Measurements from ENCODE around the gene DGCR2.
"Not testable (repeated sequence)": the region's sequence is repeated elsewhere in the genome, so short reads cannot be mapped to it uniquely, and the experiment has no call there.

Gene DGCR2

GRCh38 chr22:19052941-19053541 lies 69.2 kb downstream of the DGCR2 start:
- no peaks in the 10 kb centered on the region for H3K27me3 Mint-ChIP-seq
- H3K9me3 Mint-ChIP-seq = no peaks in the 10 kb centered on the region
- ATAC-seq (ENCODE audit: low read depth) = no peak
- no peak for DNase-seq (ENCODE audit: low spot score in 2 of 2)
- peaks cover 44% of the 10 kb centered on the region for H3K36me3 Mint-ChIP-seq
- H3K4me3 Mint-ChIP-seq = no peak overlapping the region
- no peak overlapping the region for H3K27ac Mint-ChIP-seq
- no peaks in the 10 kb centered on the region for H3K4me1 Mint-ChIP-seq

- Mint-ChIP-seq H3K4me3 (no peak overlapping the region), H3K27me3 (no peaks in the 10 kb centered on the region), H3K4me1 (no peaks in the 10 kb centered on the region), H3K27ac (no peak overlapping the region), H3K36me3 (peaks cover 42% of the 10 kb centered on the region), H3K9me3 (no peaks in the 10 kb centered on the region)
- DNase-seq (ENCODE audit: low spot score in 2 of 2) = no peak
- no peak for ATAC-seq (ENCODE audit: low read depth)
Measured at GRCh38 chr22:19051381-19052072, 70.7 kb downstream of the DGCR2 start.

- DNase-seq (ENCODE audit: low spot score in 2 of 2); ATAC-seq (ENCODE audit: low read depth); H3K27me3 Mint-ChIP-seq; H3K4me3 Mint-ChIP-seq; H3K27ac Mint-ChIP-seq; H3K4me1 Mint-ChIP-seq; H3K9me3 Mint-ChIP-seq: not testable (repeated sequence)
- H3K36me3 Mint-ChIP-seq = peaks cover 42% of the 10 kb centered on the region
Measured at GRCh38 chr22:19050847-19051246, 71.4 kb downstream of the DGCR2 start.

DNA sequence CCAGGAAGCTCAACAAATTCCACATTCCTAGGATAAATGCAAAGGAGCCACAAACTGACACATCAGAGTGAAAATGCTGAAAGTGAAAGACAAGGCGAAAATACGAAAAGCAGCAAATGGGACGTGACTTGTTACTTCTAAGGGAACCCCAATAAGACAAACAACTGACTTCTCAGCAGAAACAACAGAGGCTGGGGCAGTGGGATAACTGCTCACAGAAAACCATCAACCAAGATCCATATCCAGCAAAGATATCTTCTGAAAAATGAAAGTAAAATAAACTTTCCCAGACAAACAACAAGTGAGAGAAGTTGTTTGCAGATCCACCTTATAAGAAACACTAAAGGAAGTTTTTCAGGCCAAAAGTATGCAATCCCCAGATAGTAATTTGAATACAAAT lies 72.1 kb downstream of the DGCR2 start:
- ATAC-seq (ENCODE audit: low read depth) = no peak
- Mint-ChIP-seq H3K27ac (no peak overlapping the region), H3K4me1 (no peaks in the 10 kb centered on the region), H3K4me3 (no peak overlapping the region), H3K27me3 (no peaks in the 10 kb centered on the region), H3K36me3 (peaks cover 44% of the 10 kb centered on the region), H3K9me3 (no peaks in the 10 kb centered on the region)
- DNase-seq (ENCODE audit: low spot score in 2 of 2) = no peak

GRCh38 chr22:19048531-19048930 lies 73.7 kb downstream of the DGCR2 start:
- Mint-ChIP-seq H3K4me3 (no peak overlapping the region), H3K27ac (no peak overlapping the region), H3K9me3 (no peaks in the 10 kb centered on the region), H3K36me3 (peaks cover 38% of the 10 kb centered on the region), H3K4me1 (no peaks in the 10 kb centered on the region), H3K27me3 (no peaks in the 10 kb centered on the region)
- DNase-seq (ENCODE audit: low spot score in 2 of 2) (no peak), ATAC-seq (ENCODE audit: low read depth) (no peak)

GRCh38 chr22:19047993-19048392 lies 74.2 kb downstream of the DGCR2 start:
- Mint-ChIP-seq H3K9me3 (no peaks in the 10 kb centered on the region), H3K36me3 (peaks cover 40% of the 10 kb centered on the region), H3K27ac (no peak overlapping the region), H3K27me3 (no peaks in the 10 kb centered on the region), H3K4me3 (no peak overlapping the region), H3K4me1 (no peaks in the 10 kb centered on the region)
- no peak for DNase-seq (ENCODE audit: low spot score in 2 of 2)
- no peak for ATAC-seq (ENCODE audit: low read depth)

DNA sequence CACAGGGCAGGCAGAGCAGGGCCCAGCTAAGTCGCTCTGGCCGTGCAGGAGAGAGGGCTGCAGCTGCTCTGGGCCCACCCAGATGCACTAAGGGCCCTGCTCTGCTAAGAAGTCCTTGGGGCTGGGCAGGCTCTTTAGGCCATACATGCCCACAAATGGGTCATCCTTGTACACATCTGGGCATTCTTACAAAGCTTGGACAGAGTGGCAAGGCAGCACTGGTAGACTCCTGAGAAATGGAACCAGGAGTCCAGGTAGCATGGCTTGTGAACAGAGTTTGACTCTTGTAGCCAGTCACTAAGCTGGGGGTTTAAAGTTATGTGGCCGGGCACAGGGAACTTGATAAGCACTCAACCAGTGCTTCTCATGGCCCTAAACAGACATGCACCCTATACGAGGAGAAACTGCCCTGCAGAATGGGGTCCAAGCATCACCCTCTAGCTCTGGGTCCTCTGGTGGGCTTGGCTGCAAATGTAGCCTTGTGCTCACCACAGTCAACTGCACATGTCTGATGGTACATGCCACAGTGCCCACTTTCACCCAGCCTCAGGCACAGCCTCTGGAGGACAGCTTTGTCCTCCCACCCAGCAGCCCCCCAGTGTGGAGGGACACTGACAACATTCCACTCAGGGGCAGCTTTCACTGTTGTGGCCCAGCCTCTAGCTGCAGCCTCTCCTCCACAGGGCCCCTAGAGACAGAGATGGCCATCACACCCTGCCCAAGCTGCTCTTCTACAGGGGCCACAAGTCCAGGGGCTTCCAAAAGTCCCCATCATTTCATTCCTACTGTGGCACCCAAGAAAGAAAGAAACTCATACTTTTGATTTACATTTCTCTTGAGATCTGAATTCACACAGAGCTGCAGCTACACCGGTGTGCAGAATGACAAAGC lies 75.2 kb downstream of the DGCR2 start:
- no peak for DNase-seq (ENCODE audit: low spot score in 2 of 2)
- H3K27ac Mint-ChIP-seq = no peak overlapping the region
- H3K27me3 Mint-ChIP-seq = no peaks in the 10 kb centered on the region
- no peaks in the 10 kb centered on the region for H3K4me1 Mint-ChIP-seq
- ATAC-seq (ENCODE audit: low read depth) = no peak
- no peaks in the 10 kb centered on the region for H3K9me3 Mint-ChIP-seq
- no peak overlapping the region for H3K4me3 Mint-ChIP-seq
- peaks cover 38% of the 10 kb centered on the region for H3K36me3 Mint-ChIP-seq

DNA sequence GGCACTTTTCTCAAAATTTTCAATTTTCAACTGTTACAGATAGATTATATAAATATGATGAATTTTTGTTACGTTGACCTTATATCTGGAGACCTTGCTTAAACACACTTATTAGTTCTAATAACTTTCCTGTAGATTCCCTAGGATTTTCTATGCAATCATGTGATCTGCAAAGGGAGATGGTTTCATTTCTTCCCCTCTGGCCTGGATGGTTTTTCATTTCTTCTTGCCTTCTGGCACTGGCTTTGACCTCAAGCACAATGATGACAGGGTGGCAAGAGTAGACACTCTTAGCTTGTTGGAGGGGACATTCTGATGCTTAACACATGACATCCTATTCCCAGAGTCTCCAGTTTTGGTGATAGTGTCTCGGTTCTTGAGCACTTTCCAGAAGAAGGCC lies 75.9 kb downstream of the DGCR2 start:
- Mint-ChIP-seq H3K36me3 (peaks cover 31% of the 10 kb centered on the region), H3K27ac (no peak overlapping the region), H3K9me3 (no peaks in the 10 kb centered on the region), H3K4me3 (no peak overlapping the region), H3K27me3 (no peaks in the 10 kb centered on the region), H3K4me1 (no peaks in the 10 kb centered on the region)
- DNase-seq (ENCODE audit: low spot score in 2 of 2) = no peak
- no peak for ATAC-seq (ENCODE audit: low read depth)

DNA sequence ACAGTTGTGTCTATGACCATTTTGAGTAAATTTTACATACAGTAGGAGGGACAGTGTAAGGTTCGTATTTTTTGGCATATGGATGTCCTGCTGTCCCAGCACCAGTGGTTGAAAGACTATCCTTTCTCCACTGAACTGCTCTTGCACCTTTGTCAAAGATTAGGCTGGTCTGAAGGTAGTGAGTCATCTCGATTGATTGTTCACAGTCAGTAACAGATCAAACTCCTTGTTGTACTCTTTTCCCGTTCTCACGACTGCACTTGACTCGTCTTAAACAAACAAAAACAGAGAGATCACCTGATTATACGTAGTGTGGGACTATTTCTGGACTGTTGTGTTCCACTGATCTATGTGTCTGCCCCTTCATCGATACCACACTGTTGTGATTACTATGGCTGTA lies 77.1 kb downstream of the DGCR2 start:
- H3K9me3 Mint-ChIP-seq = no peaks in the 10 kb centered on the region
- no peak overlapping the region for H3K27ac Mint-ChIP-seq
- no peak for DNase-seq (ENCODE audit: low spot score in 2 of 2)
- no peak for ATAC-seq (ENCODE audit: low read depth)
- no peaks in the 10 kb centered on the region for H3K4me1 Mint-ChIP-seq
- H3K27me3 Mint-ChIP-seq = no peaks in the 10 kb centered on the region
- no peak overlapping the region for H3K4me3 Mint-ChIP-seq
- peaks cover 31% of the 10 kb centered on the region for H3K36me3 Mint-ChIP-seq

DNA sequence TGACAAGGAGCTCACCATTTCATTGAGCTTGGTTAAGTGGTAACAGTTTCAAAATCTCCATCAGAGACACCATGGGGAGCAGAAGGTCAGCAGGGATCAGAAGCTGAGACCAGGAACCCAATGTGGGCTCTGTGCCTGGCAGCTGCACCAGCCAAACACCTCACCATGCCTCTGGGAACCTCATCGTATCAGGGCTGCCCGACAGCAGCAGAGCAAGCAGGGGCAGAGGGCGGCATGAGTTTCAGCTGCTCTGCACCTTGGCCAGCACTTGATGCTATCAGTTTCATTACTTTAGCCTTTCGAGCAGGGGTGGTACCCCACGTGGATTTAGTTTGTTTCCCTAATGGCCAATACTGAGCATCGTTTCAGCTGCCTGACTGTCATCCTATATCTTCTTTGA lies 77.8 kb downstream of the DGCR2 start:
- Mint-ChIP-seq H3K4me3 (no peak overlapping the region), H3K27ac (no peak overlapping the region), H3K9me3 (no peaks in the 10 kb centered on the region), H3K4me1 (no peaks in the 10 kb centered on the region), H3K27me3 (no peaks in the 10 kb centered on the region), H3K36me3 (peaks cover 28% of the 10 kb centered on the region)
- DNase-seq (ENCODE audit: low spot score in 2 of 2) (no peak), ATAC-seq (ENCODE audit: low read depth) (no peak)

- no peak for ATAC-seq (ENCODE audit: low read depth)
- Mint-ChIP-seq H3K4me1 (no peaks in the 10 kb centered on the region), H3K36me3 (peaks cover 21% of the 10 kb centered on the region), H3K27ac (no peak overlapping the region), H3K9me3 (no peaks in the 10 kb centered on the region), H3K27me3 (no peaks in the 10 kb centered on the region), H3K4me3 (no peak overlapping the region)
- DNase-seq (ENCODE audit: low spot score in 2 of 2) = no peak
Measured at GRCh38 chr22:19043121-19044085, 78.8 kb downstream of the DGCR2 start.

DNA sequence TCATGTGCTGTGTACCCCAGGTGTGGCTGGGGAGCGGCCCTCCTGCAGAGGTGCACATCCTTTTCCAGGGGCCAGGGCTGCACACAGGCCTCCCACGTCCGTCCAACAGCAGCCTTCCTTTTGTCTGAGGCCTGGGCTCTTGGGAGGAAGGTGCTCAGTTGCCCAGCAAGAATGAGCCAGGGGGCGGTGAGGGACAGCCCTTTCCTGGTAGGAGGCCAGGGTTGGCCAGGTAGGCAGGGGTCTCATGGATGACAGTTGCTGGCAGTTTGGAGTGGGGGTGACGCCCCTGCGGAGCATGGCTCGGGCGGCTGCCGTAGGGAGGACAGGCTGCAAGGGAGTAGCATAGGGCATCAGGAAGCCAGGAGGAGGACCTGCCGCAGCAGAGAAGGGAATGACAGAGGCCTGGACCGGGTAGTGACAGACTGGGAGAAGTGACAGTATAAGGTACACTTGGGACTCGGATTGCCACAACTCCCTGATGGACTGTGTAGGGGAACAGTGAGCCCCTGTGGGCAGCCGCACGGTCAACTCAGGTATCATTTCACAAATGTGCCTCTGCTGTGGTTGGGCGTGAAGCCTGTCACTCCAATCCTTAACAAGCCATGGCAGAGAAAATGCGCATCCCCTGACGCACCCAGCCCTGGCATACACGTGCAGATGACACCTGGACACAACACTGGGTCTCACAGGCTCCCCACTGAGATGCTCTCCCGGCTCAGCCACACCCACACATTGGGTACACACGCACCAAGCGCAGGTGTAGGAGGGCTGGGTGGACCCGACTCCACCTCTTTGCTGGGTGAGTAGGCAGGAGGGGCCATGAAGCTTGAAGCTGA lies 79.7 kb downstream of the DGCR2 start:
- no peaks in the 10 kb centered on the region for H3K27me3 Mint-ChIP-seq
- no peaks in the 10 kb centered on the region for H3K9me3 Mint-ChIP-seq
- H3K27ac Mint-ChIP-seq = no peak overlapping the region
- ATAC-seq (ENCODE audit: low read depth) = no peak
- no peak for DNase-seq (ENCODE audit: low spot score in 2 of 2)
- no peaks in the 10 kb centered on the region for H3K4me1 Mint-ChIP-seq
- H3K4me3 Mint-ChIP-seq = no peak overlapping the region
- H3K36me3 Mint-ChIP-seq = peaks cover 16% of the 10 kb centered on the region

DNA sequence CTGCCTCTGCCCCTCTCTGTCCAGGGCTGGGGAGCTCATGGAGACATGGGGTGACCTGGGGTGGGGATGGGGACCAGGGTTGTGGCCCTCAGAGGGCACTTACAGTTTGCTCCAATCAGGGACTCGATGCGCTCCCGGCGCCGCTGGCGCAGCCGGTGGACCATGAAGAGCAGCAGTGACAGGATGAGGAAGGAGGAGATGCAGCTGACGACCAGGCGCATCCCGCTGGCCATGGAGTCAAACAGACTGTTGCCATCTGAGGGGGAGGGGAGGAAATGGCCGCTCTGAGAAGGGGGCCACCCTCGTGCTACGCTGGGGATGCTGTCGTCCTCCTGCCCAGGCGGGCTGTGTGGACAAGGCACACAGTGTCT lies 80.5 kb downstream of the DGCR2 start:
- no peaks in the 10 kb centered on the region for H3K9me3 Mint-ChIP-seq
- no peaks in the 10 kb centered on the region for H3K4me1 Mint-ChIP-seq
- H3K27me3 Mint-ChIP-seq = no peaks in the 10 kb centered on the region
- no peak overlapping the region for H3K4me3 Mint-ChIP-seq
- DNase-seq (ENCODE audit: low spot score in 2 of 2) (no peak), ATAC-seq (ENCODE audit: low read depth) (no peak)
- peaks cover 16% of the 10 kb centered on the region for H3K36me3 Mint-ChIP-seq
- no peak overlapping the region for H3K27ac Mint-ChIP-seq
